GM12878 (cell line): ENCODE measurements around the gene GLUD1.

Experiments
- CTCF ChIP-seq, 3 experiments: IDR thresholded peaks in 2 of 3; conservative IDR thresholded peaks in 1 of 3; 2 replicates each; pipeline ENCODE4 v1.5.1; 2011; ENCODE audit warnings: low read depth in 3 of 3, low read length in 3 of 3, mild to moderate bottlenecking in 3 of 3, control low read depth in 2 of 3, moderate library complexity in 2 of 3, inconsistent platforms in 1 of 3, mixed read lengths in 1 of 3; ENCODE audit not compliant: control insufficient read depth in 2 of 3, insufficient read depth in 1 of 3; ENCODE audit errors: extremely low read depth in 1 of 3
- EED ChIP-seq: sonication (generic); IDR thresholded peaks from 2 replicates; pipeline ENCODE4 v1.6.1; 2016; ENCODE audit warnings: antibody characterized with exemption, low read depth
- ESRRA ChIP-seq: IDR thresholded peaks from 2 replicates; pipeline ENCODE4 v1.6.1; 2012; ENCODE audit warnings: mild to moderate bottlenecking, low read length, improper control_type of control experiment
- RAD21 ChIP-seq: IDR thresholded peaks from 2 replicates; pipeline ENCODE4 v1.6.1; 2011; ENCODE audit warnings: mild to moderate bottlenecking, low read depth, low read length, moderate library complexity; ENCODE audit not compliant: insufficient read depth

GRCh38 chr10:87038286-87038717 lies 56.3 kb downstream of the GLUD1 start:
- TF ChIP-seq RAD21: no peak
- TF ChIP-seq ESRRA: no peak
- no peak for TF ChIP-seq EED
- TF ChIP-seq CTCF (IDR thresholded peaks at IDR 0.05 in 2 of 3, conservative IDR thresholded peaks at IDR 0.05 in 1 of 3; ENCODE audit: control insufficient read depth in 2 of 3, extremely low read depth in 1 of 3, insufficient read depth in 1 of 3, low read depth in 3 of 3, low read length in 3 of 3): no peak
